Measurements from ENCODE around the gene BICDL1. TPM values are rescaled to one million over a fixed set of nuclear protein-coding genes. Genes with fewer than 3 reads are reported as not detected.

Gene BICDL1
- polyA plus RNA-seq, 1 experiment: not detected

DNA sequence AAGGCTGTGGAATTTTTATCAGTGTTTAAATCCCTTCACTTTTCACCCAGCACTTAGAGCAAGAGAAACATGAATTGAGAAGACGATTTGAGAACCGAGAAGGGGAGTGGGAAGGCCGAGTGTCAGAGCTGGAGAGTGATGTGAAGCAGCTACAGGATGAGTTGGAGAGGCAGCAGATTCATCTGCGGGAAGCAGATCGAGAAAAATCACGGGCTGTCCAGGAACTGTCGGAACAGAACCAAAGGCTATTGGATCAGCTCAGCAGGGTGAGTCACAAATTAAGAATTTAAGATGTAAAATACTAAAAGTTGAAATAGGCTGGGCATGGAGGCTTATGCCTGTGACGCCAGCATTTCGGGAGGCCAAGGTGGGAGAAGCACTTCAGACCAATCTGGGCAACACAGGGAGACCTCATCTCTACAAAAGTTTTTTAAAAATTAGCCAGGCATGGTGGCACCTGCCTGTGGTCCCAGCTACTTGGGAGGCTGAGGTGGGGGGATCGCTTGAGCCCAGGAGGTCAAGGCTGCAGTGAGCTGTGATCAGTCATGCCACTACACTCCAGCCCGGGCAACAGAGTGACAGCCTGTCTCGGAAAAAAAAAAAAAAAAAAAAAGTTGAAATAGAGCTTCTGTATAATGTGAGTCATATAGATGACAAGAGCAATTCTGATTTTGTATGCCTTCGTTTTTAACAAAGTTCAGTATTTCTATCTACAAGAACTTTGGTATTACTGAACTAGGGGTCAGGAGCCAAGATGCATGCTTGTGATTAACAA is 9.6 kb downstream of the BICDL1 start:
- H3K27me3 ChIP-seq (ENCODE audit: control insufficient read depth, insufficient read depth, low read length): no peaks in the 10 kb centered on the region
- TF ChIP-seq CTCF (IDR thresholded peaks at IDR 0.05; ENCODE audit: low read depth, low read length): no peak
- H3K4me3 ChIP-seq (ENCODE audit: low read depth, low read length): no peak overlapping the region
- no peaks in the 10 kb centered on the region for H3K9me3 ChIP-seq (ENCODE audit: control insufficient read depth, insufficient read depth, low read length)
- no peak for DNase-seq (ENCODE audit: low read depth, low spot score)
- H3K27ac ChIP-seq (ENCODE audit: low read depth, low read length): no peak overlapping the region
- ChIA-PET CTCF (no interaction called here), POLR2A (no interaction called here)

DNA sequence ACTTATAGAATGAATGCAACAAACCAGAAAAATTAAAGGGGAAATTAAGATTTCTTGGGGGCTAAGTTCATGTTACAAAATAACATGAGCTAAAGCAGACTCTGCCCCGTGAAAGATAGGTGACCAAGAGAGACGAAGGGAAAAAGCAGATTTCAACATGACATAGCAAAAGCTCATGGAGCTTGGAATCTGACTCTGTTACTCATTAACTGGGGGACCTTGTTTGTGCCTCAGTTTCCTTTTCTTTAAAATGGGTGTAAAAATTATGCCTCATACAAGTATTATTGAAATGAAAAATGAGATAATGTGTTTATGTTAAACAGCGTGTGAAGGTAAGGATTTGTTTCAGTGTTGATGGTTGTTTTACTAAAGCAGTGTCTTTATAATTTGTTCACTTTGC is 11.5 kb downstream of the BICDL1 start:
- ChIA-PET CTCF (no interaction called here), POLR2A (no interaction called here)
- DNase-seq (ENCODE audit: low read depth, low spot score): no peak
- Histone ChIP-seq H3K9me3 (ENCODE audit: control insufficient read depth, insufficient read depth, low read length) (no peaks in the 10 kb centered on the region), H3K27me3 (ENCODE audit: control insufficient read depth, insufficient read depth, low read length) (no peaks in the 10 kb centered on the region), H3K4me3 (ENCODE audit: low read depth, low read length) (no peak overlapping the region), H3K27ac (ENCODE audit: low read depth, low read length) (no peak overlapping the region)
- TF ChIP-seq CTCF (IDR thresholded peaks at IDR 0.05; ENCODE audit: low read depth, low read length): no peak

- H3K9me3 ChIP-seq (ENCODE audit: control insufficient read depth, insufficient read depth, low read length): no peaks in the 10 kb centered on the region
- CTCF ChIA-PET: interaction anchor here (0.6 kb wide), 1 partner anchor 12 kb away, joined by 3 read pairs; no protein-coding TSS in a partner anchor
- POLR2A ChIA-PET: no interaction called here
- no peak for TF ChIP-seq CTCF (IDR thresholded peaks at IDR 0.05; ENCODE audit: low read depth, low read length)
- no peak overlapping the region for H3K4me3 ChIP-seq (ENCODE audit: low read depth, low read length)
- H3K27me3 ChIP-seq (ENCODE audit: control insufficient read depth, insufficient read depth, low read length): peaks cover 4% of the 10 kb centered on the region
- no peak overlapping the region for H3K27ac ChIP-seq (ENCODE audit: low read depth, low read length)
- DNase-seq (ENCODE audit: low read depth, low spot score): no peak
These were observed 17.4 kb downstream of the BICDL1 start for GRCh38 chr12:120006258-120006975.

- Histone ChIP-seq H3K9me3 (ENCODE audit: control insufficient read depth, insufficient read depth, low read length) (no peaks in the 10 kb centered on the region), H3K27me3 (ENCODE audit: control insufficient read depth, insufficient read depth, low read length) (peaks cover 4% of the 10 kb centered on the region)
These were observed 18.2 kb downstream of the BICDL1 start for GRCh38 chr12:120007272-120007671.

More at GRCh38 chr12:120007272-120007671, 18.2 kb downstream of the BICDL1 start:
- CTCF ChIA-PET: no interaction called here
- POLR2A ChIA-PET: no interaction called here
- TF ChIP-seq CTCF (IDR thresholded peaks at IDR 0.05; ENCODE audit: low read depth, low read length): no peak
- DNase-seq (ENCODE audit: low read depth, low spot score): no peak
- Histone ChIP-seq H3K27ac (ENCODE audit: low read depth, low read length) (no peak overlapping the region), H3K4me3 (ENCODE audit: low read depth, low read length) (no peak overlapping the region)

Measured in AG04450 (cell line).